Fibroblast of lung (primary cell): Measurements from ENCODE around the gene DMGDH.

Experiments used
- CTCF ChIP-seq, 2 donors: IDR thresholded peaks in 1 of 2; conservative IDR thresholded peaks in 1 of 2; 1 replicate in 1 of 2; 2 replicates in 1 of 2; pipeline ENCODE4 v1.5.1; 2011 to 2012; ENCODE audit warnings: low read length in 2 of 2, control low read depth in 1 of 2, inconsistent platforms in 1 of 2, low read depth in 1 of 2, mild to moderate bottlenecking in 1 of 2
- EZH2 ChIP-seq: IDR thresholded peaks from 2 replicates; pipeline ENCODE4 v1.5.1; 2012; ENCODE audit warnings: low read length, control low read depth, mild to moderate bottlenecking; ENCODE audit errors: missing control alignments

- TF ChIP-seq CTCF (conservative IDR thresholded peaks at IDR 0.05 in 1 of 2, IDR thresholded peaks at IDR 0.05 in 1 of 2; ENCODE audit: low read depth in 1 of 2, low read length in 2 of 2) (no peak), EZH2 (no peak)
Observed at GRCh38 chr5:78983601-78984438, 85.7 kb downstream of the DMGDH start.
